HTR-8/SVneo (cell line): ENCODE results near the gene EIF1AD.
"Not testable (repeated sequence)": the region's sequence is repeated elsewhere in the genome, so short reads cannot be mapped to it uniquely, and the experiment has no call there.

ENCODE experiments used
- DNase-seq: peaks from one replicate; pipeline ENCODE4 v3.0.0; 2011; ENCODE audit warnings: low spot score, mixed read lengths; ENCODE audit not compliant: insufficient read length
- FAIRE-seq: peaks from 2 replicates; lab custom pipeline; 2011; peaks lifted over from hg19 to GRCh38; lab: Jason Lieb, UNC

The EIF1AD gene

DNA sequence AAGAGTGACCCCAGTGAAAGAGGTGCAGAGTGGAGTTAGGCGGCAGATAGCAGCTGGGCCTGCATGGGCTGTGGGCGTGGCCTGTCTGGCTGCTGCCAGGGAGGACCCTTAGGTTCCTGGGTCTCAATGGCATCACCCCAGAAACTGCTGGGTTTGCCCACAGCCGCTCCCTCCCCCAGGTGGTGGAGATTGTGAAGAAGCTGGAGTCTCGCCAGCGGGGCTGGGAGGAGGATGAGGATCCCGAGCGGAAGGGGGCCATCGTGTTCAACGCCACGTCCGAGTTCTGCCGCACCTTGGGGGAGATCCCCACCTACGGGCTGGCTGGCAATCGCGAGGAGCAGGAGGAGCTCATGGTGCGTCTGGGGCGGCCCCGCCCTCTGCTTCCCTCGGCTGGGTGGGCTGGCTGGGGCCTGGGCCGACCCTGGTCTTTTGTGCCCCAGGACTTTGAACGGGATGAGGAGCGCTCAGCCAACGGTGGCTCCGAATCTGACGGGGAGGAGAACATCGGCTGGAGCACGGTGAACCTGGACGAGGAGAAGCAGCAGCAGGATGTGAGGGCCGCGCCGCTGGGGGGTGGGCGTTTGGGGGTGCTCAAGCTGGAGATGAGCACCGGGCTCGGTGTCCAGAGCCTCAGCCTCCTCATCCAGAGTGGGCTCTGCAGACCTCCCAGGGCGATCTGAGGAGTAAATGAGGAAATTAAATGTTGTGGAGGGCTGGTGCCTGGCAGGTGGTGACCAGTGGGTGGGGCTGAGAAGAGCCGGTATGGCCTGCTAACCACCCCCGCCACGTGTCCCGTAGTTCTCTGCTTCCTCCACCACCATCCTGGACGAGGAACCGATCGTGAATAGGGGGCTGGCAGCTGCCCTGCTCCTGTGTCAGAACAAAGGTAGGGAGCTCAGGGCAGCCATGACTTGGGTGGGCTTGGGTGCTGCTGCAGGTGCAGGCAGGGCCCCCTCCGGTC is 25.5 kb downstream of the EIF1AD start:
- DNase-seq (no peak), FAIRE-seq (peak; percentile 46)

DNA sequence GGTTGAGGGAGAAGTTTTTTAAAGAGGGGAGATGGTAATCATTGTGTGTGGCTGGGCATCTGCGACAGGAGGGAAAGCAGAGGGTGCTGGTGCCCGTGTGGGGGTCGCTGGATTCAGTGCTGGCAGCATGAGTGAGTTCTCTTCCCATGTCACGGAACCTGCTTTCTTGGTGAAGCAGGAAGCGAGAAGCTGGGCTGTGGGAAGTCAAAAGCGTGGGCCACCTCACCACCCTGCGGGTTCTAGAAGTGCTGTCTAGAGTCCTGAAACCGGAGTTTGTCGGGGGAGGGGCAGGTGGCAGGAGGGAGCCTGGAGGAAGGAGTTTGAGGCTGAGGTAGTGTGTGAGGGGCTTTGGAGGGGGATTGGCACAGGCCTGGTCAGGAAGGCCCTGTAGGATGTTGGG is 26.2 kb downstream of the EIF1AD start:
- no peak for FAIRE-seq

DNA sequence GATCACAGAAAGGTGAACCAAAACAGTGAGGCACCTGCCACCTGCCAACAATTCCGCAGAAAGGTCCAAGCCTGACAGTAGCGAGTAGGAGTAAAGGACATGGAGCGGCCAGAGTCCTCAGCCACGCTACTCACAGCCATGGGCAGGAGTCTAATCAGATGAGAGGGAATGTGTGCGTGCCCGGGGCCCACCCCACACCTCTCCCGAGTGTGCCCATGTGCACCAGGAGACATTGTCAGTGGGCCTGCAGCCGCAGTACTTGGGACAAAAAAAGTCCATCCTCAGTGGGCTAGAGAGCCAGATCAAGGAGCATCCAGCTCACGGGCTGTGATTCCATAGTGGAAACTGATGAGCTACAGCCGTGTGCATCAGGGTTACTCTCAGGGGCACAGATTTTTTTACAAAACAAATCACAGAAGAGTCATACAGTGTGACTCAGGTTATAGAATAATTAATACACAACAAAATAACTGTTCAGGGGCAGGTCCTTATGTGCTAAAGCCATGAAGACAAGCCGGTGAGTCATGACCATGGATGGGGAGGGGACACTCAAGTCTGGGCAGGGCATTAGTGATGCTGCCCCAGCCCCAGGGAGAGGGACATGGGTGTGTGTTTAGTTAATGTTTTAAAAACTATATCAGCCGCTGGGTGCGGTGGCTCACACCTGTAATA is 28.4 kb downstream of the EIF1AD start:
- no peak for DNase-seq
- peak; percentile 90 for FAIRE-seq

More for the DNA sequence above, 26.2 kb downstream of the EIF1AD start:
- DNase-seq, result no peak

DNA sequence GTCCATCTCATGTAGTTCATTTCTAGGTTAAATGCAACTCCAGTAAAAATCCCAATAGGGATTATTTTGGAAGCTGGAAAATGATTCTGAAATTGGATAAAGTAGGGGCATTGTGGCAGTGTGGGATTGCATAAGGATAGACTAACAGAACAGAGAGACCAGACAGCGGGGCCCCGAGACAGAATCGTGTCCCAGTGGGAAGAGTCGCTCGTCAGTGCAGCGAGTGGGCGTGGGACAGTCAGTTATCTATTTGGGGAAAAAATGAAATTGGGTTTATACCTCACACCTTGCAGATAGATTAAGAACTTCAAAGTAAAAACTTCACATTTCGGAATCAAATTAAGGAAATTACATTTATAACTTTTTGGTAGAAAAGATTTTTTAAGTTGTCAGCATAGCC is 29.8 kb downstream of the EIF1AD start:
- DNase-seq (no peak), FAIRE-seq (no peak)

DNA sequence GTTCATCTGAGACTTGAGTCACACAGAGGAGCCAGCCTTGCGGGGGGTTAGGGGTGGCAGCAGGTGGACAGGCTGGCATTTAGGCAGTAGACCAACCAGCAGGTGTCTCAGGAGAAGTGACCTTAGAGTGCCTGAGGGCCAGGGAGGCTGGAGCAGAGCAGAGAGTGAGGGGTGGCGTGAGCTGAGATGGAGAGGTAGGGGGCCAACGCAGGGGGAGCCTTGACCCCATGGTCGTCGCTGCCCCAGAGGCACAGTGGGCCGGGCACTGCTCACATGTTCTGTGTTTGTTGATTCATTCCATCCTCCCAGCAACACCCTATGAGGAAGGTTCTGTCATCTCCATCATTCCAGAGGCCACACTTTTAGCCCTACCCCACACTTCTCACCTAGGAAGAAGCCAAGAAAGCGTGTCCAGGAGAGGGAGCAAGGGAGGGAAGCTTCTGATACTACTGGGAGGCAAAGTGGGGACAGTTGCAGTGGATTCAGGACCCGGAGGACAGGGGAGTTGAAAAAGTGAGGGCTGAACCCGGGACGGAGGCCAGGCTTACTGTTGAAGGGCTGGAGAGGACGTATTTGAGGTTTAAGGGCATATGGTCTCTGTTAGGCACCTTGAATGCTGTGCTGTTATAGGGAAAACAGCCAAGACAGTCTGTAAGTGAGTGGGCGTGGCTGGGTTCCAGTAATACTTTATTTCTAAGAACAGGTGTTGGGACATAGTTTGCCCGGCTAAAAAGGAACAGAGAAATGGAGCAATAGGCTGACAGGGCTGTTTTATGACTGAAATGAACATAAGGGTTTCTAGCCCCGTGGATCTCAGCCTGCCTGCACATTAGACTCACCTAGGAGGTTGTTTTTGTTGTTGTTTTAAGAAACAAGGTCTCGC is 33.1 kb downstream of the EIF1AD start:
- no peak for DNase-seq
- FAIRE-seq, result peak; percentile 63

DNA sequence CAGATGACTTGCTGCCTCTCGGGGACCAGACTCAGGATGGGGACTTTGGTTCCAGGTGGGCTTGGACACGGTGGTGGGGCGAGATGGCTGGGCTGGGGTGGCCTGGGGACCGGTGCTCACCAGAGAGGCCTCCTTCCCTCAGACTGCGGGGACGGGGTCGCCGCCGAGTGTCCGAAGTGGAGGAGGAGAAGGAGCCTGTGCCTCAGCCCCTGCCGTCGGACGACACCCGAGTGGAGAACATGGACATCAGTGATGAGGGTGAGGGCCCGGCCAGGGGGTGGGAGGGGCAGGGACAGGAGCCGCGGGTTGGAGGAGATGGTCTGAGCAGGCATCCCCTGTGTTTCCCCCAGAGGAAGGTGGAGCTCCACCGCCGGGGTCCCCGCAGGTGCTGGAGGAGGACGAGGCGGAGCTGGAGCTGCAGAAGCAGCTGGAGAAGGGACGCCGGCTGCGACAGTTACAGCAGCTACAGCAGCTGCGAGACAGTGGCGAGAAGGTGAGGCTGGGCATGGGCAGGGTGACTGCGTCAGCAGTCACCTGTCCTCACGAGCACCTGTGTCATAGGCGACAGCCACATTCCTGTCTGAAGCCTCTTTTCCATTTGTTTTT is 34.5 kb downstream of the EIF1AD start:
- no peak for DNase-seq
- FAIRE-seq, result peak; percentile 52

DNA sequence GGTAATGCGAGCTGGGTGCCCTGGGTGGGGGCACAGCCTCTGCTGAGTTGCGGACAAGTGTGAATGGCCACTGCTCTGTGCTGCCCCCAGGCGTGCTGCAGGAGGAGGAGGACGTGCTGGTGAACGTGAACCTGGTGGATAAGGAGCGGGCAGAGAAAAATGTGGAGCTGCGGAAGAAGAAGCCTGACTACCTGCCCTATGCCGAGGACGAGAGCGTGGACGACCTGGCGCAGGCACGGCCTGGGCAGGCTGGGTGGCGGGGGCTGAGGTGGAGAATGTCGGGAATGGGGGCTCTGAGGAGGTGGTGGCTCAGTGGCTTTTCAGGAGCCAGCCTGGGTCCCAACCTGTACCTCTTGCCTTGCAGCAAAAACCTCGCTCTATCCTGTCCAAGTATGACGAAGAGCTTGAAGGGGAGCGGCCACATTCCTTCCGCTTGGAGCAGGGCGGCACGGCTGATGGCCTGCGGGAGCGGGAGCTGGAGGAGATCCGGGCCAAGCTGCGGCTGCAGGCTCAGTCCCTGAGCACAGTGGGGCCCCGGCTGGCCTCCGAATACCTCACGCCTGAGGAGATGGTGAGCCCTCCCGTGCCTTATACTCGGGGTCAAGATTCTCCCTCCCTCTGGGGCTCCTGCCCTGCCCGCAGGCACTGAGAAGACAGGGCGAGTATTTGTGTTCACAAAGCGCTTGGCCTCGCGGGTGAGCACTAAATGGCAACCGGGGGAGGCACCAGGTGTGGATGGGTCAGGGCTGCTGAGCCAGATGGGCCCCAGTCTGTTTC is 35.8 kb downstream of the EIF1AD start:
- FAIRE-seq, result peak; percentile 64
- DNase-seq, result no peak

DNA sequence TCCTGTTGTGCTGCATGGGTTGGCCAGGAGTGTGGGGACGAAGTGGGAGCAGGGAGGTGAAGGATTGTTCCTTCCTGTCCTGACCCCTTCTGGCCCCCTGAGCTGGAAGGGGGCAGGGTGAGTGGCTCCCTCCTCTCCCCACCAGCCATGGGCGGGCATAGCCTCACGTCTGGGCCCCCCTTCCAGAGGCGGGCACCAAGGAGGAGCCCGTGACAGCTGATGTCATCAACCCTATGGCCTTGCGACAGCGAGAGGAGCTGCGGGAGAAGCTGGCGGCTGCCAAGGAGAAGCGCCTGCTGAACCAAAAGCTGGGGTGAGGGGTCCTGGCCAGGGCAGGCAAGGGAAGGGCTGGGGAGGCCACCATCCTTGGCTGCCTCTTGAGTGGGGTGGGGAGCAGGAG is 37.1 kb downstream of the EIF1AD start:
- DNase-seq, result no peak
- FAIRE-seq, result no peak

DNA sequence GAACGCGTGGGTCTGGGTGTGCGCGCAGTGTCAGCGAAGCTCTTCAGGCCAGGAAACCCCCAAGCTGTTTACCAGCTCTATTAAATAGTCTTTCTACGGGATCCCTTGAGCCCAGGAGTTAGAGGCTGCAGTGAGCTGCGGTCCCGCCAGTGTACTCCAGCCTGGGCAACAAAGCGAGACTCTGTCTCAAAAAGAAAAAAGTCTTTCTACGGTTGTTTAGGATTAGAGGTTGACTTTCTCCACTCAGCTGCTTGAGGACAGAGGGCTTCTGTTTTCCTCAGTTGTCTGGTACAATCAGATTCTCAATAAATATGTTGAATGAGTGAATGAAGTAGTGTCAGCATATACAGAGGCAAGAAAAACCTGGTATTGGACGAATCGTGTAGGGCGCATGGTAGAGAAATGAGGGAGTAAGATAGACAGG is 39.8 kb downstream of the EIF1AD start:
- DNase-seq (no peak), FAIRE-seq (no peak)

DNA sequence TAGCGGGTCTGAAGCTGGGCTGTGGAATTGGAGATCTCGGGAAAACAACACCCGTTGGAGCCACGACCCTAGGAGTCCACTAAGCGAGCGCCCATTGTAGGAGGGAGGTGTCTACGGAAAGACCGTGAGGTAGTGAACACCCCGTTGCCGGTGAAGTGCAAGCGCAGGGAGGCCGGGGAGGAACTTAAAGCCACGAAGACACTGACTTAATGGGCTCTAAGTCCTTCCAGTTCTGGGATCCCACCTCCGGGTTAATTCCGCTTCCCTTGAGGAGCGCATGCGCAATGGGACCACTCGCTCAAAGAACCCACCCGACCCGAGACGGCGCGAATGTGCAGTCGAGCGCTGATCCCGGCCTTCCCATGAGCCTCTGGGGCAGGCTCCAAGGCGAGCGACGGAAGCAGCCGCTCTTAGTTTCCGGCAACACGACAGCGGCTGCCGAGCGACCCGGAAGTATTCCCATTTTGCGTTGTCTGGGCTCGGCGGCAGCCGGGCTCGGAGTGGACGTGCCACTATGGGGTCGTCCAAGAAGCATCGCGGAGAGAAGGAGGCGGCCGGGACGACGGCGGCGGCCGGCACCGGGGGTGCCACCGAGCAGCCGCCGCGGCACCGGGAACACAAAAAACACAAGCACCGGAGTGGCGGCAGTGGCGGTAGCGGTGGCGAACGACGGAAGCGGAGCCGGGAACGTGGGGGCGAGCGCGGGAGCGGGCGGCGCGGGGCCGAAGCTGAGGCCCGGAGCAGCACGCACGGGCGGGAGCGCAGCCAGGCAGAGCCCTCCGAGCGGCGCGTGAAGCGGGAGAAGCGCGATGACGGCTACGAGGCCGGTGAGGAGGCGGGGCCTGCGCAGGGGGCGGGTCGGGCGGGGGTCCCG is 40.5 kb downstream of the EIF1AD start, which contains the start of gene SART1:
Gene SART1 (plus strand): TSS at position 468 of the 874 bp plus-strand sequence. CDS start 47 bp downstream, at position 515.
- FAIRE-seq, result peak; percentile 99
- peak; percentile 100 for DNase-seq

DNA sequence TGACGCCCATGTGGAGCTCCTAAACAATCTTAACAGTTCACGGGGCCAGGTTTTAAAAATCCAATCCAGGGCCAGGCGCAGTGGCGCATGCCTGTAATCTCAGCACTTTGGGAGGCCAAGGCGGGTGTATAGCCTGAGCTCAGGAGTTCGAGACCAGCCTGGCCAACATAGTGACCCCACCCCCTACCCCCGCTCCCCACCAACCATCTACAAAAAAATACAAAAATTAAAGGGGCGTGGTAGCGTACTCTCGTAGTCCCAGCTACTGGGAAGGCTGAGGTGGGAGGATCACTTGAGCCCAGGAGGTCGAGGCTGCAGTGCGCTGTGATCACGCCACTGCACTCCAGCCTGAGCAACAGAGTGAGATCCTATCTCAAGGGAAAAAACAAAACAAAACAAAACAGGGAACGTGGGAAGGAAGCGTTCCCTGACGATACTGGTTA is 41.1 kb downstream of the EIF1AD start:
- FAIRE-seq (no peak), DNase-seq (no peak)

DNA sequence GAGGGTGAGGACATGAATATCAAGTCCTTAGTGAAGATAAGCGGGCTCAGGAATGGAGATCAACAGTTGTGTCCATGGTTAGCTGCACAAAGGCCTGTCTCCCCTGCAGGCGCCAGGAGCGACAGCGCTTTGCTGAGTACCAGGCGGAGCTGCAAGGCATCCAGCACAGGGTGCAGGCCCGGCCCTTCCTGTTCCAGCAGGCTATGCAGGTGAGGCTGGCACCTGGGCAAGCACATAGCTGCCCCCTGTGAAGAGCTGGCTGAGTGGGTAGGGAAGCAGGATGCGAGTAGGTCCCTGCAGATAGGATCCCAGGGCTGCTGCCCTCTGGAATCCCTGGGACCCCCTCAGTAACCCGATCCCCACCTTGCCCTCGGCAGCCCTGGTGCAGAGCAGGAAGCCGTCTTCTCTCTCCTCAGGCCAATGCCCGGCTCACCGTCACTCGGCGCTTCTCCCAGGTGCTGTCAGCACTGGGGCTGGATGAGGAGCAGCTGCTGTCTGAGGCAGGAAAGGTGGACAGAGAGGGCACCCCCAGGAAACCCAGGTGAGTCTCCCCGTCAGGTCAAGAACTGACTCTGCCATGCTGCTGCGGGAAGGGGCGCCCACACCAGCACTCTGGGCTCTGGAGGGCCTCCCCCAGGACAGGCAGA is 43.1 kb downstream of the EIF1AD start:
- DNase-seq, result no peak

DNA sequence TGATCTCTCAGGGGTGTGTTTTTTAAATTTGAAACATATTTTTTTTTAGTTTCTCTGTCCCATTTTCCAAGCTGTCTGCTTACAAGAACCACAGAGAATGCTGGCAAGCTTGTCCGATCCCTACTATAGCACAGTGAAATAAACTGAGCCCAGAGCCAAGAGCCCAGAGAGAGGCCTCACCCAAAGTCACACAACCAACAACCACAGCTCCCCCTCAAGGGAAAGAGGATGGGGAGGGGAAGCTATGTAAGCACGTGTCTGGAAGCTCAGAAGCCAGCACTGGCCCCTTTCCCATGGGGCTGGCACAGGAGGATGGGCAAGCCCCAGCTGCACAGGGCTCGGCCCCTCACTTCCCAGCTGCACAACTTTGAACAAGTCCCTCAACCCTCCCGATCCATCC is 43.7 kb downstream of the EIF1AD start:
- FAIRE-seq (no peak), DNase-seq (no peak)

More for the DNA sequence above, 43.1 kb downstream of the EIF1AD start:
- no peak for FAIRE-seq

DNA sequence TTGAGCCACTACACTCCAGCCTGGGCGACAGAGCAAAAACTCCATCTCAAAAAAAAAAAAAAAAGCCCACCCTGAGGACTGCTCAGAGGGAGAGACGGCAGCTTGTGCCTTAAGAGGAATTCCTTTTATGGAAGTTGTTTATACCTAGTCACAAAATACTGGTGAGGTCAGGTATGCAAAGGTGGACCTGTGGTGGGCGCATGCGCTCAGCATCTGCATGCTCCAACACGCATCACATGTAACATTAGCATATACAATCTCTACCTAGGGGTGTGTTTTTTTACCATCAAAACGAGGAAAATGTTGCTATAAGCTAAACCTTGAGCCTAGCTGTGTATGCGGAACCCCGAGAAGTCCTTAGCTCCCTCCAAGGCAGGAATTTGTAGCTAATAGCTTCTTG is 47.2 kb downstream of the EIF1AD start:
- DNase-seq (no peak), FAIRE-seq (no peak)

DNA sequence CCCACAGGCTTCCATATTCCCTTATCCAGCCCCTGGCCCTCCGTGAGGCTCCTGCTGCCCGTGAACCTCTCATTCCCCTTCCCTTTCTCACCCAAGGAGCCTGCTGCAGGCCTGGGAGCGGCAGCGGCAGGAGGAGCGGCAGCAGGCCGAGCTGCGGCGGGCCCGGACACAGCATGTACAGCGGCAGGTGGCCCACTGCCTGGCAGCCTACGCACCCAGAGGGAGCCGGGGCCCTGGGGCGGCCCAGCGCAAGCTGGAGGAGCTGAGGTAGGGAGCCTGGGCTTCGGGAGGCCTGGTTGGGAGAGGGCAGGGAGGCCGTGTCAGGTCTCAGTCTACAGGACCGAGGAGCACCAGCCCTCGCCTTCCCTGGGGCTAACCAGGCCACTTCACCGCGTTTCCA is 48.5 kb downstream of the EIF1AD start:
- FAIRE-seq, result no peak
- DNase-seq, result no peak

DNA sequence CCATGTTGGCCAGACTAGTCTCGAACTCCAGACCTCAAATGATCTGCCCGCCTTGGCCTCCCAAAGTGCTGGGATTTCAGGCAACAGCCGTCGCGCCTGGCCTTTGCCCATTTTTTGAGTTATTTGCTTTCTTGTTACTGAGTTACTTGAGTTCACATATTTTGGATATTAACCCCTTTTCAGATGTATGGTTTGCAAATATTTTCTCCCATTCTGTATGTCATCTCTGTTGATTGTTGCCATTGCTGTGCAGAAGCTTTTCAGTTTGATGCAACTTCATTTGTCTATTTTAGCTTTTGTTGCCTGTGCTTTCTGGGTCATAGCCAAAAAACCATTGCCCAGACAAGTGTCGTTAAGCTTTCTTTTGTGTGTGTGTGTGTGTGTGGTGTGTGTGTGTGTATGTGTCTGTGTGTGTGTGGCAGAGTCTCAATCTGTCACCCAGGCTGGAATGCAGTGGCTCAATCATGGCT is 49.9 kb downstream of the EIF1AD start:
- FAIRE-seq (peak; percentile 70), DNase-seq (no peak)

DNA sequence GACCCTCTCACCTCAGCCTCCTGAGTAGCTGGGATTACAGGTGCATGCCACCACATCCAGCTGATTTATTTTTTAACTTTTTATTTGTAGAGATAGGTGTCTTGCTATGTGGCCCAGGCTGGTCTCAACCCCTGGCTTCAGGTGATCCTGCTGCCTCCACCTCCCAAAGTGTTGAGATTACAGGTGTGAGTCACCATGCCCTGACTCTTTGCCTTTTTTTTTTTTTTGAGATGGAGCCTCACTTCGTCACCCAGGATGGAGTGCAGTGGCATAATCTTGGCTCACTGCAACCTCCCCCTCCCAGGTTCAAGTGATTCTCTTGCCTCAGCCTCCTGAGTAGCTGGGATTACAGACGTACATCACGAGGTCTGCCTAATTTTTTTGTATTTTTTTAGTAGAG is 50.3 kb downstream of the EIF1AD start:
- DNase-seq, FAIRE-seq: not testable (repeated sequence)
